GM19438 (cell line): ENCODE results near the gene POLR2L.

Source experiments
- ATAC-seq: cut with Tn5 transposase; IDR thresholded peaks from one replicate; pipeline ENCODE4 v1.9.1; 2021; ENCODE audit warnings: low read depth; ENCODE audit not compliant: unreplicated experiment

The POLR2L gene

DNA sequence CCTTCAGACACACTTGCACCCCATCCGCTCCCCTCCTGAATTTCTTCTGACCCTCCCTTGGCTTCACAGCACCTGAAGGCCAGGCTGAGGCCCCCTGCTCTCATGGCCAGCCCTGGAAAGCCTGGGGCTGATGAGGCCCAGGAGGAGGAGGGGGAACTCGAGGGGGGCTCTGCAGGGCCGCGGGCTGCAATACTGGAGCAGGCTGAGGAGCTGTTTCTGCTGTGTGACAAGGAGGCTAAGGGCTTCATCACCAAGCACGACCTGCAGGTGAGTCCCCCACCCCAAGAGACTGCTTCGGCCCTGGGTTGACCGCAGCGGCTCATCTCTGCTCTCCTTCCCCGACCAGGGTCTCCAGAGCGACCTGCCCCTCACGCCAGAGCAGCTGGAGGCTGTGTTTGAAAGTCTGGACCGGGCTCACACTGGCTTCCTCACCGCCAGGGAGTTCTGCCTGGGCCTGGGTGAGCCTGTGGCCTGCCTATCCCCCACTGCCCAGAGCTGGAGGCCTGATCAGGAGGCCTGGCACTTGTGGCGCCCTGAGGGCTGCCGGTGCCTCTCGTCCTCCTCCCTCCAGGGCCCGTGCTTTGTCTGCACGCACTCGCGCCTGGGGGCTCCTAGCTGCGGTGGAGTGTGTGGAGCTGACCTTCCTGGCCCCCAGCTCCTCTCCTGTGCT lies 13.7 kb downstream of the POLR2L start:
- ATAC-seq: no peak

DNA sequence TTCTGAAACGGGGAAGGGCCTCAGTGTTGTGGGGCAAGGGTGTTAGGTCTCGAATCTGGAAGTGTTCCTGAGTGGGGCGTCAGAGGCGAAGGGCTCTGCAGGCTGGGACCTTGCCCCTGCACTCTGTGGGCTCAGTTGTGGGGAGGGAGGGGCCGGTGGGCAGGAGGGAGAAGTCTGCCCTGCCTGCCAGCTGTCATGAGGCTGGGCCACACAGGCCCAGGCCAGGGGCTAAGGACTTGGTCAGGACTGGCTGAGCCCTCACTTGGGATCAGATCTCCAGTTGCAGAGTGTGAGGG lies 14.5 kb downstream of the POLR2L start, which contains the start of gene CRACR2B:
Gene CRACR2B (plus strand): TSS at position 23 of the 296 bp plus-strand sequence. CDS start 689 bp downstream, outside the sequence.
- ATAC-seq: no peak

DNA sequence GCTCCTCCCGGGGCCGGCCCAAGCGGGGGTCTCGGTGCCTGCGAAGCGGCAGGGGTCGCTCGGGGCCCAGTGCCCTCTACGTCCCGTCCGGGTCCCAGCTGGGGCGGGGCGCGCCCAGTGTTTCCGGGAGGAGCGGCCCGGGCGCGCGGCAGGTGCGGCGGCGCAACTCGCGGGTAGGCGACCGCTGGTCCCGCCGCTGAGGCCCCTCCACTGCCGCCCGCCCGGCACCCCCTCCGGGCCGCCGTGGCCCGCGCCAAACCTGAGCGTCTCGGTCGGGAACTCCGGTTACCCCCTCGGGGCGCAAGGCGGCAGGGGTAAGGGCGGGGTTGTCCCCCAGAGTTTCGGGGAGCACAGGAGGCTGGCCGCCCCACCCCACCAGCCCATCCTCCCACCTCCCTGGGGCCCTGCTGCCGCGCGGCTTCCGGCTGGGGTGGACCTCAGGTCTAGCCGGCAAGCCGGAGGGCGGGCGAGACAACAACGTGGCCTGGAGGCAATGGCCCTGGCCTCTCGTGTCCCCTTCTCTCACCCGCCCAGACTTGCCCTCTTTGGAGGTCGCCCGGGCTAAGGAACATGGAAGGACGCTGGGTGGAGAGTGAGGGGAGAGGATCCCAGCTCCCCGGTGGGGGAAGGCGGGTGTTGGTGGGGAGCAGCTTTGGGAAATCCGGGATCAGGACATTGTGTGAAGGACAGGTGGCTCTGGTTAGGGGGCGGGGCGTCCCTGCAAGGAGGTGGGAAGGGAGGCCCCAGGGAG lies 15.0 kb downstream of the POLR2L start:
- ATAC-seq: peak; percentile 43

DNA sequence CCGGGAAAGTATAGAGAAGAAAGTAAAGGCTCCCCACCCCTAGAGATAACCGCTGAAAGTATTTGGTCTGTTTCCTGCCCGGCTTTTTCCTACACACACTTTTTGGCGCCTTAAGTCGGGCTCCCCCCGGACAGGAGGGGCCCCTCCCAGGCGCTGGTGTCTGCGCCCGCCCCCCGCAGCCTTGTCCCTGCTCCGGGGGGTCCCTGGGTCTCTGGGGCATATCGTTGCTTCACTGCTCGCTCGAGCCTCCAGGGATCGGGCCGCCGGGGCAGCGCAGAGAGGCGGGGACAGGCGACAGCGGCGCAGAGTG lies 15.5 kb downstream of the POLR2L start:
- ATAC-seq: peak; percentile 1

DNA sequence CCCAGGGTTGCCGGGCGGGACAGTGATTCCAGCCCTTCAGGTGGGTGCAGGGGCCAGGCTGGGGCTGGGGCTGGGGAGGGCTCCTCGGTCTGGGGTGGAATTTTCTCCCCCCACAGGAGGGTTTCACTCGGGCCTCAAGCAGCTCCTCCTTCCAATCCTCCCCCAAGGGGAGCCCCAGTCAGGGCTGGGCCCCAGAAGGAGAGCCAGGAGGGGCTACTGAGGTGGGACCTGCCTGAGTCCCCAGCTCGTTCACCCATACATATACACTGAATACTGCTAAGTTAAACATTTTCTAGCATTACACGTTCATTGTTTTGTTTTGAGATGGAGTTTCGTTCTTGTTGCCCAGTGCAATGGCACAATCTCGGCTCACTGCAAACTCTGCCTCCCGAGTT lies 16.1 kb downstream of the POLR2L start:
- no peak for ATAC-seq

DNA sequence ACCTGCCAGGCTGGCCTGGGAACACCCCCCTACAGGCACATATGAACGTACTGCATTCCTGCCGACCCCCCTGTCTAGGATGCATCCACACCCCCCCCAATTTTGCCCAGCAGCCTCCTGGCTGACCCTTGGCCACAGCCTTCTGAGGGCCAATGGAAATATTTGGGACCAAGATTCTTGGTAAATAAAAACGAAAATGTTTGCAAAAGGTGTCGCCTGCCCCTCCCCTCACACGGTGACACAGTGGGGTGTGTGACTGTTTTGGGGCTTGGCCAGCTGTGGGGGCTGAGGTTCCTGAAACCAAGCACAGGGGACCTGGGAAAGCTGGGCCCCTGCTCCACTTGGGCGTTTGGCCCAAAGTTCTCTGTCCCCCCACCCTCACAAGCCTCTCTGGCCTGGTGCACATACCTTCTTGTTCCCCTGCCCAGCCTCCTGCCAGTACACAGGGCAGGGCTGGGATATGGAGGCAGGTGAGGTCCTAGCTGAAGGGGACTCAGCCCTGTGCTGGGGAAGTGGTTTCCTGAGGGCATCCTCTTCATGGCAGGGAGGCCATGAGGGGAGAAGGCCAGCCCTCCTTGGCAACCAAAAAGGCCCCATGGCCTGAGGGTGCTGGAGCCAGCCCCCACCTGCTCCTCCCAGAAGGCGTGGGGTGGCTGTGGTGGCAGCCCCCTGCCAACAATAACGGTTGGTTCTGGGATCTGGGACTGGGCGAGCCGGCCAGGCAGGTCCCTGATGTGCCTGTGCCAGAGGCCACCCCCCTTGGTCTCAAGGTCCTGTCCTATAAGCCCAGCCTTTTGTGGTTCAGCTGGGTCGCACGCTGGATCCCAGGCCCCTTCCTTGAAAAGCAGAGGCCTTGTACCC lies 16.7 kb downstream of the POLR2L start:
- ATAC-seq: no peak

DNA sequence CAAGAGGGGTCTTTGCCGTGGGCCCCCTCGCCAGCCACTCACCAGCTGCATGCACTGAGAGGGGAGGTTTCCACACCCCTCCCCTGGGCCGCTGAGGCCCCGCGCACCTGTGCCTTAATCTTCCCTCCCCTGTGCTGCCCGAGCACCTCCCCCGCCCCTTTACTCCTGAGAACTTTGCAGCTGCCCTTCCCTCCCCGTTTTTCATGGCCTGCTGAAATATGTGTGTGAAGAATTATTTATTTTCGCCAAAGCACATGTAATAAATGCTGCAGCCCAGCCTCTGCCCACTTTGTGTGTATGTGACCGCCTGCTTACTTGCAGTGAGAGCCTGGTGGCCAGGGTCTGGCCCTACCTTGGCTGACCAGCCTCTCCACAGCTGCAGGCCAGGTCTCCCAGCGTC lies 17.4 kb downstream of the POLR2L start:
- ATAC-seq: no peak

DNA sequence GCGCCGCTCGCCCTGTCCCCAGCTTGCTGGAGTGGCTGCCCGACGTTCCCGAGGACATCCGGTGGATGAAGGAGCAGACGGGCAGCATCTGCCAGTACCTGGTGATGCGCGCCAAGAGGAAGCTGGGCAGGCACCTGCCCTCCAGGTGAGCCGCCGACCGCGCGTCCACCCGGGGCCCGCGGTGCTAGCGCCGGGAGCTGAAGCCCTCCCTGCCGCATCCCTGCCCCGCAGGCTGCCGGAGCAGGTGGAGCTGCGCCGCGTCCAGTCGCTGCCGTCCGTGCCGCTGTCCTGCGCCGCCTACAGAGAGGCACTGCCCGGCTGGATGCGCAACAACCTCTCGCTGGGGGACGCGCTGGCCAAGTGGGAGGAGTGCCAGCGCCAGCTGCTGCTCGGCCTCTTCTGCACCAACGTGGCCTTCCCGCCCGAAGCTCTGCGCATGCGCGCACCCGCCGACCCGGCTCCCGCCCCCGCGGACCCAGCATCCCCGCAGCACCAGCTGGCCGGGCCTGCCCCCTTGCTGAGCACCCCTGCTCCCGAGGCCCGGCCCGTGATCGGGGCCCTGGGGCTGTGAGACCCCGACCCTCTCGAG lies 17.9 kb downstream of the POLR2L start:
- ATAC-seq: no peak

DNA sequence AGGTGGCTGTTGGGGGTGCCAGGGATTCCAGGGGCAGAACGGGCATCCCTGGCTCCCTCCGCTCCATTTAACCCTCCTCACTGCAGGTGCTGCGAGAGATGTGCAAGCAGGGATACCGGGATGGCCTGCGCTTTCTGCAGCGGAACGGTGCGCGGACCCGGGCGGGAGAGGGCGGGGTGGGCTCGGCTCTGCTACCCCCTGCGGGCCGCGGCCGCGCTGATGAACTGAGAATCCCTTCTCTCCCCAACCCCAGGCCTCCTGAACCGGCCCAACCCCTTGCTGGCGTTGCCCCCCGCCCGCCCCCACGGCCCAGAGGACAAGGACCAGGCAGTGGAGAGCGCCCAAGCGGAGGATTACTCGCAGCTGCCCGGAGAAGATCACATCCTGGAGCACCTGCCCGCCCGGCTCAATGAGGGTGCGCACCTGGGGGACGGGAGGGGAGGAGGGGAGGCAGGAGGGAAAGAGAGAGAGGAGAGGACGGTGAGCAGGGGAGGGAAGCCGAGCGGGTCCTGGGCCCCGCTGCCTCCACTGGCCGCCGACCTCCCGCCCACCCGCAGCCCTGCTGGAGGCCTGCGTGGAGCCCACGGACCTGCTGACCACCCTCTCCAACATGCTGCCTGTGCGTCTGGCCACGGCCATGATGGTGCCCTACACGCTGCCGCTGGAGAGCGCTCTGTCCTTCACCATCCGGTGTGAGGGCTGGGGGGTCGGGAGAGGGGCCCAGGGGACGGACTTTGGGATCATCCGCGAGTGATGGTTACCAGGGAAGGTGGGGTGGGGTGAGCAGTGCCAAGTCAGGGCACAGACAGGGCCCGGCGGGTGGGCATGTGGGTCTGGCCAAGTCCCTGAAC lies 18.7 kb downstream of the POLR2L start:
- ATAC-seq: no peak

DNA sequence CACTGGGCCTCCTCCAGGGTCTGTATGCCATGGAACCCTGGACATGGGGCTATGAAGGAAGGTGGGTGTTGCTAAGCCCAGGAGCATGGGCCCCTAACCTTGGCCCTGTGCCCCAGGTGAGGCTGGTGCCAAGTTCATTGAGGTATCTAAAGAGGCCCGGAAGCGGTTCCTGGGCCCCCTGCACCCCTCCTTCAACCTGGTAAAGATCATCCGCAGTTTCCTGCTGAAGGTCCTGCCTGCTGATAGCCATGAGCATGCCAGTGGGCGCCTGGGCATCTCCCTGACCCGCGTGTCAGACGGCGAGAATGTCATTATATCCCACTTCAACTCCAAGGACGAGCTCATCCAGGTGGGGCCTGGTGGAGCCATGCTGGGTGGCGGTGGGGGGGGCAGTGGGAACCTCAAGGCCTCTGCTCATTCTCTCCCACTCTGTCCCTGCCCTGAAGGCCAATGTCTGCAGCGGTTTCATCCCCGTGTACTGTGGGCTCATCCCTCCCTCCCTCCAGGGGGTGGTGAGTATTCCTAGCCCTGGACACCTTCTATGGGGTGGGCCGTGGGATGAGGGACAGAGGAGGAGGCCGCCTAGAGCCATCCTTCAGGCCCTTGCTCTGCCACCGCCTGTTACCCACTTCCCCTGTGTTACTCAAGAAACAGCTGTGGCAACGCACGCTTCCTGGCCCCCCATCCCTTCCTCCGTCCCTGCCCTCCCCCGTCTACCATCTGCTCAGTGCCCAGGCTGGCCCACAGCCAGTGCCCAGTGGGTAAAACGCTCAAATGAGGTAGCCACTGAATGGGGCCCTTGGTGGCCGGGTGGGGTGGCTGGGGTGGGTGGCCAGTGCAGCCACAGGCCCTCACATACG lies 20.6 kb downstream of the POLR2L start:
- no peak for ATAC-seq

DNA sequence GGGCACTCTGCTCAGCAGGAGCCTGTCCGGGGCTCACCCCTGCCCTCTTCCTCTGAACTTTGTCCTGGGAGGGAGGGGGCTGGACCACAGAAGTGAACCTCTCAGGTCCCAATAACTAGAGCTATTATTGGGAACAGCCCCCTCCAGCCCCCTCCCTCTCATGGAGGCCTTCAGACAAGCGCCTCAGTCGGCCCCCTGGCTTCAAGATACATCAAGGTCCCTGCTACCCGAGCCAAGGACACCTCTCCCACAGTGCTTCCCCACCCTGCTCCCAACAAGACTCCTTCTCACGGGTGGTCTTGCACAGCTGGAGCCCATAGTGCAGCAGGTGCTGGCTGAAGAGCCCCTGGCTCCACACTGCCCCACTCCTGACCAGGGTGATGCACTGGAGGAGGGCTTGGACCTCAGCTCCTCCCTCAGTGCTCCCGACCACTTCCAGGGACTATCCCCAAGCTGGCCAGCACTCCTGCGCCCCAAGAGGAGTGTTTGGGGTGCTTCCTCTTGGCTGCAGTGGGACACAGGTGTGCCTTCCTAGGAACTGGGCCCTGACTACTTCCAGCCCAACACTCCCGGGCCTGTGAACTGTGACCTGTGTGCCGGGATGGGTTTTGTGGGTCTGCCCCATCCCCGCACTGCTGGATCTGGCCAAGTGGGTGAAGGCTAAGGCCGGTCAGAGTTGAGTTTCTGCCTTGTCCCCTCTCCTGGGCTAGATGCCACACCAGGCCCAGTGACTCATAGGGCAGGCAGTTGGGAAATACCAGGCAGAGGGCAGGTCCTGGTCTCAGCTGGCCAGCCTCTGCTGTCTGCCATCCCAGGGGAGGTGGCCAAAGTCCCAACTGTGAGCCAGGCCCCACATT lies 21.4 kb downstream of the POLR2L start:
- ATAC-seq: no peak

DNA sequence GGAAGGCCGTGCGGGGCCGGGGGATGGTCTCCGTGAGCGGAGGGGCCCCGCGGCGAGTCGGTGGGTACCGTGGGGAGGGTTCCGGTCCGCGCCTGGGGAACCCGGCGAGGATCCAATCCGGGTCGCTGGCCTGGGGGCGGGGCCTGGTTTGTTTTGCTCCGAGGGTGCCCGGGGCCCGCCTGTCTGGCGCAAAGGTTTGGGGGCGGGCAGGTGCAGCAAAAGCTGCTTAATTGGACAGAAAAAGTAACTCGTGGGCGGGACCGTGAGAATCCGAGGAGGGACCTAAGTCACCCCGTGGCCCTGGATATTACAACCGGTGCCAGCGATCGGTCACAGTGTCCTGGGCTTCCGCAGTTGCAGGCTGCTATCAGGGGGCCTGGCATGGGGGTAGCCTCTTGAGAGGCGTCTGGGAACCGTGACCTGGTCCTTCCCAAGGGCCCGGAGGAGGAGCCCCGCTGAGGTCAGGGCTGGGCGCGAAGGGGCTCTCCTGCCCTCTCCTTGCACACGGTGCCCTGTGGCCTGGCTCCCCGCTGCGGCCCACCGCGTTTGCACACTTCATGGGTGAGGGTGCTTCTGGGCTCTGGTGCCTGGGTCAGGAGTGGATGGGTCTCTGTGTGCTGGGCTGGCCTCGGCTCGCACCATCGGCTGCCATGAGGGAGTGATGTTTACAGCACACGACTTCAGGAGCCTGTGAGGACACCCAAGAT lies 22.2 kb downstream of the POLR2L start:
- peak; percentile 67 for ATAC-seq

DNA sequence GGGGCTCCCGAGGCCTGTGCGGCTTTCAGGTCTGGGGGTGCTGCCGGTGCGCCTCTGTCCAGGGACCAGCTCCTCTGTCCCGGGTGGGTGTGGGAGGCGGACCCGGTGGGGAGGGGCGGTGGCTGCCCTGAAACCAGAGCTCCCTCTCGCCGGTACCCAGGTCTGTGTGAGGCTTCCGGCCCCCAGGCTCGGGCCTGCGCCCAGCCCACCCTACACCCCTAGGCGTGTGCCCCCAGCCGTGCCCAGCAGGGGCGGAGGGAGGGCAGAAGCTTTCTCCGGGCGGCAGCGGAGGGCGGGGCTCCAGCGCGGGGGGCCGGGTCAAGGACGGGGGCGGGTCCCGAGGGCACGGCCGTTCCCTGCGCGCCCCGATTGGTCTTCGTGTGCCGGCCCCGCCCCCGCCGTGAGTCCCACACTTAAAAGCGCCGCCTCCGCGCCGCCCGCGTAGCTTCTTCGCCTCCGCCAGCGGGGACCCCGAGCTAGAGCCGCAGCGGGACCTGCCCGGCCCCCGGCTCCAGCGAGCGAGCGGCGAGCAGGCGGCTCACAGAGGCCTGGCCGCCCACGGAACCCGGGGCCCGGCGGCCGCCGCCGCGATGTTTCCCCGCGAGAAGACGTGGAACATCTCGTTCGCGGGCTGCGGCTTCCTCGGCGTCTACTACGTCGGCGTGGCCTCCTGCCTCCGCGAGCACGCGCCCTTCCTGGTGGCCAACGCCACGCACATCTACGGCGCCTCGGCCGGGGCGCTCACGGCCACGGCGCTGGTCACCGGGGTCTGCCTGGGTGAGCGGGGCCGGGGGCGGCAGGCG lies 23.0 kb downstream of the POLR2L start:
- peak; percentile 55 for ATAC-seq

DNA sequence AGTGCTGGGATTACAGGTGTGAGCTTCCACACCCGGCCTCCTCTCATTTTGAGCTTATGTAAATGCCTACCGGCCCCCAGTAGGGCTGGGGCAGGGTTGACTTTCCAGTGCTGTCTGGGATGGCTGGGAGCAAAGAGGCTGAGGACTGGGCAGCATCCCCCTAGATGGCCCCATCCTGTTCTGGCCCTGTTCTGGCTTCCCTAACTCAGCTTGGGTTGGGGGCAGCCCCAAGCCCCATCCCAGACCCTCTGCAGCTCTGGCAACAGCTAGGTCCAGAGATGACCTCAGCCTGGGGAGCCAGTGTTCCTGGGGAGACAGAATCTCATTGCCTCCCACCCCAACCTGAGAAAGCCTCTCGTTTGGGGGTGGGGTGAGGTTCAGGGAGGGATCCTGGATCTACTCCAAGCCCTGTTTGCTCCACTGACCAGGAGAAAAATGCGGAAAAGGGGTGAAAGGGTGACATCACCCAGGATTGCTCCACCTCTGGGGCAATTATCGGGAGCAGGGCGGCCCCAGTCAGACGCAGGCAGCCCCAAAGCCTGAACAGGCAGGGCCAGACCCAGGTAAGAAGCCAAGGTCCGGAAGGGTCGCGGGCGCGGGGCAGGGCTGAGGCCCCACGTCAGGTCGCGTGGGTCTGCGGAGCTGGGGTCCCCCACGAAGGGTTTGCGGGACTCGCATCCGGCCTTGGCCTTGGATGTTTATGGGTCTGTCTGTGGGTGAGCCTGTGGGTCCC lies 23.8 kb downstream of the POLR2L start, which contains the start of gene PNPLA2:
Gene PNPLA2 (plus strand): TSS at position 519 of the 733 bp plus-strand sequence. CDS start 805 bp downstream, outside the sequence.
- no peak for ATAC-seq

DNA sequence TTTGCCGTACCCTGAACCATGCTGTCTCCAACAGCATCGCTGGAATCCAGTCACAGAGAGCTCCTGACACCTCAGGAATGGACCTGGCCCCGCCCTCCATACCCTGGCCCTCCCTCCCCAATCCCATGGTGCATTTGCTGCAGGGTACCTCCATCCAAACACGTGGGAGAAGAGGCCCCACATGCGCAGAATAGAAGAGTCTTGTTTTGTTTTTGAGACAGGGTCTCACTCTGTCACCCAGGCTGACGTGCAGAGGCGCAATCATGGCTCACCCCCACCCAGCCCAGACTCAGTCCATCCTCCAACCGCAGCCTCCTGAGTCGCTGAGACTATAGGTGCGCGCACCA lies 25.9 kb downstream of the POLR2L start:
- ATAC-seq: no peak

DNA sequence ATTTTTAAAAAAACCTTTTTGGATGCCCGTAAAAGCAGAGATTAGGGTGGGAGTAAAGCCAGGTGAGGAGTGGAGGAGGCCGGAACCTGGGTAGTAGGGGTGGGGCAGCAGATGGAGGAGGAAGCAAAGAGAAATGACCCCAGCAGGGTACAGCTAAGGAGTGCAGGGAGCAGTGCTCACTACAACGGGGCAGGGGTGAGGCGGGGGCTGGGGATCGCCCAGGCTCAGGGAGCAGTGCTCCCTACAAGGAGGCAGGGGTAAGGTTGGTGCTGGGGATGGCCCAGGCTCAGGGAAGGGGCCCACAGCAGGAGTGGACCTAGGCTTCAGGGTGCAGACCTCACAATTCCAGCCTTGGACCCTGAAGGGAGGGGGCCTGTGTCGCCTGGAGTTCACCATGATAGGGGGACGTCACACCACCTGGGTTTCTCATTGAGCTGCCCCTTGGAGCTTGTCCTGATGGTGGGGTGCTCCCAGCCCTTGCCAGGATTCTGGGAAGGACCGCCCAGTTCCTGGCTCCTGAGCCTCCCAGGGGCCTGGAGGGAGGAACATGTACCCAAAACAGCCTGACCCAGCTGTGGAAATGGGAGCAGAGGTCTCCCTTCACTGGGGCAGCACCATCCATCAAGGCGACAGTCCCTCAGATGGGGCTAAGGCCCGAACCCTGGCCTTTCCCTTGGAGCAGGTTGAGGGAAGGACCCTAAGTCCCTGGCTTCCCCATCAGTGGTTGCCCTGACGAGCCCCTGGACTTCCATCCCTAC lies 26.5 kb downstream of the POLR2L start:
- no peak for ATAC-seq
